GM21526 (cell line): ENCODE measurements around the gene SSRP1.

ENCODE experiments used
- ATAC-seq: cut with Tn5 transposase; IDR thresholded peaks from one replicate; pipeline ENCODE4 v1.9.1; 2021; ENCODE audit warnings: moderate library complexity; ENCODE audit not compliant: unreplicated experiment, low FRiP score

Gene SSRP1

GRCh38 chr11:57320067-57320718 lies 15.5 kb downstream of the SSRP1 start:
- no peak for ATAC-seq

- ATAC-seq = no peak
Measured at GRCh38 chr11:57318178-57318577, 17.5 kb downstream of the SSRP1 start.

GRCh38 chr11:57316017-57316416 lies 19.7 kb downstream of the SSRP1 start:
- ATAC-seq = no peak

- no peak for ATAC-seq
Measured at GRCh38 chr11:57315491-57315890, 20.2 kb downstream of the SSRP1 start.

GRCh38 chr11:57314221-57314973 lies 21.3 kb downstream of the SSRP1 start:
- ATAC-seq = no peak

GRCh38 chr11:57313788-57314135 lies 21.9 kb downstream of the SSRP1 start:
- no peak for ATAC-seq

- no peak for ATAC-seq
Measured at GRCh38 chr11:57313071-57313787, 22.5 kb downstream of the SSRP1 start.

GRCh38 chr11:57312511-57313021 lies 23.1 kb downstream of the SSRP1 start:
- ATAC-seq = no peak

GRCh38 chr11:57311109-57311936 lies 24.4 kb downstream of the SSRP1 start:
- ATAC-seq = peak; percentile 91

GRCh38 chr11:57310630-57311086 lies 25.0 kb downstream of the SSRP1 start:
- no peak for ATAC-seq

- no peak for ATAC-seq
Measured at GRCh38 chr11:57310091-57310490, 25.6 kb downstream of the SSRP1 start.

- no peak for ATAC-seq
Measured at GRCh38 chr11:57309106-57310059, 26.3 kb downstream of the SSRP1 start.

GRCh38 chr11:57308426-57309060 lies 27.1 kb downstream of the SSRP1 start:
- no peak for ATAC-seq

- no peak for ATAC-seq
Measured at GRCh38 chr11:57307666-57308270, 27.9 kb downstream of the SSRP1 start.

GRCh38 chr11:57306940-57307565 lies 28.6 kb downstream of the SSRP1 start:
- no peak for ATAC-seq

- ATAC-seq = no peak
Measured at GRCh38 chr11:57306161-57306876, 29.4 kb downstream of the SSRP1 start.

- ATAC-seq = no peak
Measured at GRCh38 chr11:57305523-57305922, 30.2 kb downstream of the SSRP1 start.
